Hair follicle dermal papilla cell (primary cell): ENCODE results near the gene TSPAN31. TPM values are rescaled to one million over a fixed set of nuclear protein-coding genes. Genes with fewer than 3 reads are reported as not detected.

Experiments used
- total RNA-seq: library from RNA; depleted of rRNA; stranded (reverse); fragments of >200 nt; gene quantifications from 2 replicates; pipeline ENCODE4 v1.2.3, GENCODE V29; 2012

TSPAN31 gene
- 80.3 and 97.1 TPM in 2 replicates for total RNA-seq

GRCh38 chr12:57744777-57745484 lies at the start of gene TSPAN31:
Gene TSPAN31, plus strand, starts transcription at chr12:57745039. Its CDS starts 116 bp downstream, at chr12:57745155.

GRCh38 chr12:57738661-57739237 lies 6.1 kb upstream of the TSPAN31 start, which contains the start of gene AGAP2:
Gene AGAP2, minus strand, starts transcription at chr12:57738742. Its CDS starts 496 bp downstream, at chr12:57738246.

GRCh38 chr12:57751788-57752667 lies 7.2 kb downstream of the TSPAN31 start, which contains the start of gene CDK4:
Gene CDK4, minus strand, starts transcription at chr12:57752310. Its CDS starts 593 bp downstream, at chr12:57751717.

GRCh38 chr12:57754411-57755193 lies 9.8 kb downstream of the TSPAN31 start, which contains the start of gene MARCHF9:
Gene MARCHF9, plus strand, starts transcription at chr12:57755103. Its CDS starts 426 bp downstream, at chr12:57755529.

GRCh38 chr12:57766464-57767304 lies 21.8 kb downstream of the TSPAN31 start, which contains the start of gene CYP27B1:
Gene CYP27B1, minus strand, starts transcription at chr12:57767078. Its CDS starts 37 bp downstream, at chr12:57767041.

GRCh38 chr12:57771873-57772428 lies 27.1 kb downstream of the TSPAN31 start, which contains the start of gene METTL1:
Gene METTL1, minus strand, starts transcription at chr12:57772105. Its CDS starts 22 bp downstream, at chr12:57772083.

GRCh38 chr12:57772429-57773322 lies 27.8 kb downstream of the TSPAN31 start, which contains the start of gene EEF1AKMT3:
Gene EEF1AKMT3, plus strand, starts transcription at chr12:57772614. Its CDS starts 111 bp downstream, at chr12:57772725.

GRCh38 chr12:57782608-57783465 lies 38.0 kb downstream of the TSPAN31 start, which contains the start of gene TSFM:
Gene TSFM, plus strand, starts transcription at chr12:57782787. Its CDS starts 15 bp downstream, at chr12:57782802.

Other genes starting within 250 kb of the TSPAN31 start
- gene DDIT3, start 224.5 kb upstream of the TSPAN31 start, total RNA-seq: 43.6 and 50.3 TPM in 2 replicates
- 2.7 and 9.2 TPM in 2 replicates for gene MBD6, start 222.2 kb upstream of the TSPAN31 start, total RNA-seq
- gene DCTN2, start 197.8 kb upstream of the TSPAN31 start, total RNA-seq: 128 and 140 TPM in 2 replicates
- 1.8 and 2.7 TPM in 2 replicates for gene KIF5A, start 195.0 kb upstream of the TSPAN31 start, total RNA-seq
- 29.4 and 34.1 TPM in 2 replicates for gene PIP4K2C, start 153.8 kb upstream of the TSPAN31 start, total RNA-seq
- 19.8 and 21.3 TPM in 2 replicates for gene DTX3, start 140.2 kb upstream of the TSPAN31 start, total RNA-seq
- gene ARHGEF25, start 133.6 kb upstream of the TSPAN31 start, total RNA-seq: 30.8 and 37.0 TPM in 2 replicates
- gene B4GALNT1, start 111.8 kb upstream of the TSPAN31 start, total RNA-seq: 3.8 and 5.7 TPM in 2 replicates
- 183 and 196 TPM in 2 replicates for gene OS9, start 50.9 kb upstream of the TSPAN31 start, total RNA-seq
- 0.49 and 0.73 TPM in 2 replicates for gene AGAP2, start 6.3 kb upstream of the TSPAN31 start, total RNA-seq
- gene CDK4, start 7.3 kb downstream of the TSPAN31 start, total RNA-seq: 140 and 154 TPM in 2 replicates
- 2.6 and 3.4 TPM in 2 replicates for gene MARCHF9, start 10.1 kb downstream of the TSPAN31 start, total RNA-seq
- gene CYP27B1, start 22.0 kb downstream of the TSPAN31 start, total RNA-seq: 1.2 and 1.9 TPM in 2 replicates
- gene METTL1, start 27.1 kb downstream of the TSPAN31 start, total RNA-seq: 8.0 and 14.0 TPM in 2 replicates
- gene EEF1AKMT3, start 27.6 kb downstream of the TSPAN31 start, total RNA-seq: 12.1 and 13.6 TPM in 2 replicates
- 13.4 and 18.7 TPM in 2 replicates for gene TSFM, start 37.7 kb downstream of the TSPAN31 start, total RNA-seq
- 5.2 and 7.6 TPM in 2 replicates for gene AVIL, start 73.7 kb downstream of the TSPAN31 start, total RNA-seq
- gene CTDSP2, start 101.7 kb downstream of the TSPAN31 start, total RNA-seq: 182 and 200 TPM in 2 replicates
- 6.2 and 9.1 TPM in 2 replicates for gene ATP23, start 196.5 kb downstream of the TSPAN31 start, total RNA-seq